H9 (cell line): ENCODE measurements around the gene ECSCR. TPM values are rescaled to one million over a fixed set of nuclear protein-coding genes. Genes with fewer than 3 reads are reported as not detected.

ENCODE experiments used
- DNase-seq: peaks from one replicate; pipeline ENCODE4 v3.0.0-alpha.2; 2017
- H2AFZ ChIP-seq: one replicate; pipeline ENCODE4 v1.6.1; 2013; ENCODE audit warnings: mild to moderate bottlenecking, low read length, control low read depth, moderate library complexity
- H2AK5ac ChIP-seq: 2 replicates; pipeline ENCODE4 v1.6.1; 2013; ENCODE audit warnings: low read length, control low read depth, mixed read lengths; ENCODE audit not compliant: insufficient read length
- H2BK120ac ChIP-seq: one replicate; pipeline ENCODE4 v1.6.1; 2013; ENCODE audit warnings: low read depth, mild to moderate bottlenecking, low read length, control low read depth, inconsistent platforms; ENCODE audit not compliant: poor library complexity, severe bottlenecking
- H2BK12ac ChIP-seq: 2 replicates; pipeline ENCODE4 v1.6.1; 2013; ENCODE audit warnings: low read length, control low read depth, mixed read lengths, low read depth; ENCODE audit not compliant: insufficient read length
- H2BK15ac ChIP-seq: 2 replicates; pipeline ENCODE4 v1.6.1; 2013; ENCODE audit warnings: low read depth, low read length, control low read depth
- H2BK20ac ChIP-seq: one replicate; pipeline ENCODE4 v1.6.1; 2013; ENCODE audit warnings: low read depth, mild to moderate bottlenecking, low read length, control low read depth, inconsistent platforms; ENCODE audit not compliant: poor library complexity, severe bottlenecking
- H2BK5ac ChIP-seq: 2 replicates; pipeline ENCODE4 v1.6.1; 2013; ENCODE audit warnings: low read length, control low read depth, mixed read lengths; ENCODE audit not compliant: insufficient read length
- H3K14ac ChIP-seq: 2 replicates; pipeline ENCODE4 v1.6.1; 2013; ENCODE audit warnings: low read length, control low read depth; ENCODE audit not compliant: insufficient read depth
- H3K18ac ChIP-seq: 2 replicates; pipeline ENCODE4 v1.6.1; 2013; ENCODE audit warnings: low read depth, mild to moderate bottlenecking, mixed read lengths, low read length, control low read depth; ENCODE audit not compliant: insufficient read length
- H3K23ac ChIP-seq: 2 replicates; pipeline ENCODE4 v1.6.1; 2013; ENCODE audit warnings: low read length, control low read depth, mixed read lengths, low read depth; ENCODE audit not compliant: insufficient read length
- H3K23me2 ChIP-seq: 2 replicates; pipeline ENCODE4 v1.6.1; 2013; ENCODE audit warnings: low read depth, mild to moderate bottlenecking, mixed read lengths, low read length, control low read depth; ENCODE audit not compliant: insufficient read length, poor library complexity, severe bottlenecking
- H3K27ac ChIP-seq: 2 replicates; pipeline ENCODE4 v1.5.1; 2013; ENCODE audit warnings: low read length, control low read depth, mixed read lengths, low read depth; ENCODE audit not compliant: insufficient read length
- H3K27me3 ChIP-seq: 2 replicates; pipeline ENCODE4 v1.6.1; 2013; ENCODE audit warnings: low read length, control low read depth, inconsistent platforms; ENCODE audit not compliant: insufficient read depth
- H3K4ac ChIP-seq: 2 replicates; pipeline ENCODE4 v1.6.1; 2013; ENCODE audit warnings: low read depth, mild to moderate bottlenecking, control low read depth, inconsistent platforms, low read length, moderate library complexity
- H3K4me1 ChIP-seq: 2 replicates; pipeline ENCODE4 v1.6.1; 2013; ENCODE audit warnings: low read length, control low read depth, inconsistent platforms; ENCODE audit not compliant: insufficient read depth
- H3K4me2 ChIP-seq: 2 replicates; pipeline ENCODE4 v1.6.1; 2013; ENCODE audit warnings: low read length, control low read depth, mixed read lengths; ENCODE audit not compliant: insufficient read length, insufficient read depth
- H3K56ac ChIP-seq: 2 replicates; pipeline ENCODE4 v1.6.1; 2013; ENCODE audit warnings: low read depth, mild to moderate bottlenecking, mixed read lengths, low read length, control low read depth; ENCODE audit not compliant: insufficient read length
- H3K79me1 ChIP-seq: 2 replicates; pipeline ENCODE4 v1.6.1; 2013; ENCODE audit warnings: low read depth, mild to moderate bottlenecking, moderate library complexity, low read length, control low read depth, inconsistent platforms; ENCODE audit not compliant: insufficient read depth, poor library complexity, severe bottlenecking
- H3K79me2 ChIP-seq: 2 replicates; pipeline ENCODE4 v1.6.1; 2013; ENCODE audit warnings: low read length, control low read depth, inconsistent platforms; ENCODE audit not compliant: insufficient read depth
- H3K9ac ChIP-seq: 2 replicates; pipeline ENCODE4 v1.6.1; 2013; ENCODE audit warnings: low read length, control low read depth, mixed read lengths; ENCODE audit not compliant: insufficient read length; ENCODE audit errors: extremely low read depth
- H3K9me3 ChIP-seq: one replicate; pipeline ENCODE4 v1.6.1; 2013; ENCODE audit warnings: low read depth, low read length, inconsistent platforms; ENCODE audit not compliant: control insufficient read depth
- H3T11ph ChIP-seq: one replicate; pipeline ENCODE4 v1.6.1; 2013; ENCODE audit warnings: mild to moderate bottlenecking, low read length, control low read depth, inconsistent platforms
- H4K20me1 ChIP-seq: one replicate; pipeline ENCODE4 v1.6.1; 2013; ENCODE audit not compliant: control insufficient read depth, insufficient read length, insufficient read depth
- H4K5ac ChIP-seq: 2 replicates; pipeline ENCODE4 v1.6.1; 2013; ENCODE audit warnings: low read depth, mild to moderate bottlenecking, mixed read lengths, low read length, control low read depth; ENCODE audit not compliant: insufficient read length
- H4K8ac ChIP-seq: replicated peaks from 2 replicates; pipeline ENCODE4 v1.6.1; 2013; ENCODE audit warnings: low read length, control low read depth, mixed read lengths, low read depth; ENCODE audit not compliant: insufficient read length
- H4K91ac ChIP-seq: 2 replicates; pipeline ENCODE4 v1.6.1; 2013; ENCODE audit warnings: low read depth, mild to moderate bottlenecking, moderate library complexity, mixed read lengths, low read length, control low read depth; ENCODE audit not compliant: insufficient read length
- H3K27ac Mint-ChIP-seq, 3 experiments: 2 replicates in 2 of 3; 3 replicates in 1 of 3; pipeline ENCODE4 v1.8.0; 2020 to 2021; ENCODE audit warnings: mixed read lengths in 3 of 3, mild to moderate bottlenecking in 1 of 3, moderate library complexity in 1 of 3
- H3K27me3 Mint-ChIP-seq: 2 replicates; pipeline ENCODE4 v1.8.0; 2021; ENCODE audit warnings: low read depth, mild to moderate bottlenecking, moderate library complexity, mixed read lengths
- H3K36me3 Mint-ChIP-seq, 3 experiments: 2 replicates in 2 of 3; 3 replicates in 1 of 3; pipeline ENCODE4 v1.8.0; 2020 to 2021; ENCODE audit warnings: low read depth in 3 of 3, mixed read lengths in 3 of 3; ENCODE audit not compliant: insufficient read depth in 1 of 3
- H3K4me1 Mint-ChIP-seq, 2 experiments: 2 replicates each; pipeline ENCODE4 v1.8.0; 2020; ENCODE audit warnings: mixed read lengths in 2 of 2
- H3K4me3 Mint-ChIP-seq, 2 experiments: 2 replicates in 1 of 2; 3 replicates in 1 of 2; pipeline ENCODE4 v1.8.0; 2020 to 2021; ENCODE audit warnings: mild to moderate bottlenecking in 2 of 2, mixed read lengths in 2 of 2, moderate library complexity in 1 of 2
- H3K9me3 Mint-ChIP-seq, 2 experiments: 2 replicates in 1 of 2; 3 replicates in 1 of 2; pipeline ENCODE4 v1.8.0; 2020; ENCODE audit warnings: mild to moderate bottlenecking in 2 of 2, mixed read lengths in 2 of 2, moderate library complexity in 1 of 2
- WGBS: extraction: QIAGEN DNeasy Blood & Tissue Kit; methylation state at CpG from one replicate; pipeline ENCODE4 v1.1.7; 2013; ENCODE audit warnings: missing lambda C conversion rate, low lambda C conversion rate, mixed read lengths; ENCODE audit not compliant: insufficient read length; ENCODE audit errors: extremely low coverage; 5-methylcytosine and 5-hydroxymethylcytosine counted together
- total RNA-seq: library from RNA; stranded (reverse); gene quantifications from 2 replicates; pipeline ENCODE4 v1.2.1, GENCODE V29; 2021
- TF ChIP-seq, protein P1 (sequence below): fragments of 200-600 bp; sonication (generic); conservative IDR thresholded peaks from 3 replicates; pipeline ENCODE4 v1.8.0; 2021; ENCODE audit warnings: antibody characterized with exemption, mild to moderate bottlenecking

The ECSCR gene
- total RNA-seq, 1 experiment from 2014 or later = 1.6 TPM

DNA sequence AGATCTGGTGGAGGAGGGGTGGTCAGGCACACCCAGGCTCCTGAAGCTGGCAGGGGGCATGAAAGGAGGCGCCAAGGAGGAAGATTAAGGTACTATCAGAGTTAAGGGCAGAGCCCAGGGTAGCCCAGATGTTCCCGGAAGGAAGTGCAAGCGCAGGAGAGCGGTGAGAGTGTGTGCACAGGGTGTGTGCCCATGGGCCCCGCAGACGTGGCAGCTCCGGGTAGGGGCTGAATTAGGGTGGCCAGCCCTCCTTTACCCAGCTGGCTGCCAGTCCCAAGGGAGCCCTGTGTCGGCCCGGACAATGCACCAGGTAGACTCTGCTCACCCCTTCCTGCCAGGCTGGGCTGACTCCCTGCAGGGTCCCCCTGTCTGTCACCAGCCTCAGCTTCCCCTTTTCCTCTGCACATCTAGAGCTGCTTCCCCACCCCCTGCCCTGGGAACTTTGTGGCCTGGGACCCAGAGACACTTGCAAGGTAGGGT, 8.3 kb upstream of the ECSCR start, which contains the start of gene SMIM33:
Gene SMIM33, plus strand, starts transcription at position 184 of the 480 bp plus-strand sequence. Its CDS starts 118 bp downstream, at position 302.
- Mint-ChIP-seq H3K4me3 (no peak within 1 kb of the TSS), H3K27me3 (peaks cover 7% of the 10 kb centered on the region), H3K27ac (no peak within 1 kb of the TSS; a peak in 2 of 7 replicates), H3K36me3 (no peaks in the 10 kb centered on the region), H3K4me1 (peaks cover 48 to 59% of the 10 kb centered on the region in 2 experiments), H3K9me3 (no peaks in the 10 kb centered on the region; a peak in 1 of 5 replicates)
- H3K79me2 ChIP-seq = no peaks in the 10 kb centered on the region
- H3K18ac ChIP-seq = no peak within 1 kb of the TSS
- H3K79me1 ChIP-seq = no peaks in the 10 kb centered on the region
- no peaks in the 10 kb centered on the region for H4K20me1 ChIP-seq
- no peak within 1 kb of the TSS for H4K8ac ChIP-seq
- H3K27ac ChIP-seq = no peak within 1 kb of the TSS
- H2AK5ac ChIP-seq = no peak within 1 kb of the TSS
- no peak within 1 kb of the TSS for H3K4ac ChIP-seq
- TF ChIP-seq, protein P1, sequence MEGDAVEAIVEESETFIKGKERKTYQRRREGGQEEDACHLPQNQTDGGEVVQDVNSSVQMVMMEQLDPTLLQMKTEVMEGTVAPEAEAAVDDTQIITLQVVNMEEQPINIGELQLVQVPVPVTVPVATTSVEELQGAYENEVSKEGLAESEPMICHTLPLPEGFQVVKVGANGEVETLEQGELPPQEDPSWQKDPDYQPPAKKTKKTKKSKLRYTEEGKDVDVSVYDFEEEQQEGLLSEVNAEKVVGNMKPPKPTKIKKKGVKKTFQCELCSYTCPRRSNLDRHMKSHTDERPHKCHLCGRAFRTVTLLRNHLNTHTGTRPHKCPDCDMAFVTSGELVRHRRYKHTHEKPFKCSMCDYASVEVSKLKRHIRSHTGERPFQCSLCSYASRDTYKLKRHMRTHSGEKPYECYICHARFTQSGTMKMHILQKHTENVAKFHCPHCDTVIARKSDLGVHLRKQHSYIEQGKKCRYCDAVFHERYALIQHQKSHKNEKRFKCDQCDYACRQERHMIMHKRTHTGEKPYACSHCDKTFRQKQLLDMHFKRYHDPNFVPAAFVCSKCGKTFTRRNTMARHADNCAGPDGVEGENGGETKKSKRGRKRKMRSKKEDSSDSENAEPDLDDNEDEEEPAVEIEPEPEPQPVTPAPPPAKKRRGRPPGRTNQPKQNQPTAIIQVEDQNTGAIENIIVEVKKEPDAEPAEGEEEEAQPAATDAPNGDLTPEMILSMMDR = no peak
- H3K4me1 ChIP-seq = peaks cover 5% of the 10 kb centered on the region; the same call in 1 of the 2 replicates
- no peak within 1 kb of the TSS for H2BK5ac ChIP-seq
- H2AFZ ChIP-seq = no peak within 1 kb of the TSS
- H2BK20ac ChIP-seq = no peak within 1 kb of the TSS
- WGBS = no CpG with 5 or more reads among the region's 9 CpGs
- no peak within 1 kb of the TSS for H3K9ac ChIP-seq
- H3K9me3 ChIP-seq = no peaks in the 10 kb centered on the region
- no peak within 1 kb of the TSS for H3K56ac ChIP-seq
- no peaks in the 10 kb centered on the region for H3K23me2 ChIP-seq
- no peak within 1 kb of the TSS for H3K23ac ChIP-seq
- peak within 1 kb of the TSS; percentile 50; the same call in 1 of the 2 replicates for H3K14ac ChIP-seq
- H3K4me2 ChIP-seq = no peak within 1 kb of the TSS
- no peak within 1 kb of the TSS for H2BK12ac ChIP-seq
- H3T11ph ChIP-seq = no peak within 1 kb of the TSS
- H2BK15ac ChIP-seq = no peak within 1 kb of the TSS
- no peaks in the 10 kb centered on the region for H3K27me3 ChIP-seq
- no peak for DNase-seq
- H4K5ac ChIP-seq = no peak within 1 kb of the TSS
- no peak within 1 kb of the TSS for H4K91ac ChIP-seq
- H2BK120ac ChIP-seq = no peak within 1 kb of the TSS
